Hematopoietic multipotent progenitor cell treated with erythropoietin and hydrocortisone succinate and interleukin-3 and kit ligand, for 8 days (in vitro differentiated cells): ENCODE results near the gene IVNS1ABP.
A peak's percentile ranks its signal among the peaks of the same experiment; 100 is the strongest.
"Not testable (repeated sequence)": the region's sequence is repeated elsewhere in the genome, so short reads cannot be mapped to it uniquely, and the experiment has no call there.

Source experiments
- DNase-seq: peaks from one replicate; pipeline ENCODE4 v3.0.0-alpha.2; 2015

Gene IVNS1ABP

DNA sequence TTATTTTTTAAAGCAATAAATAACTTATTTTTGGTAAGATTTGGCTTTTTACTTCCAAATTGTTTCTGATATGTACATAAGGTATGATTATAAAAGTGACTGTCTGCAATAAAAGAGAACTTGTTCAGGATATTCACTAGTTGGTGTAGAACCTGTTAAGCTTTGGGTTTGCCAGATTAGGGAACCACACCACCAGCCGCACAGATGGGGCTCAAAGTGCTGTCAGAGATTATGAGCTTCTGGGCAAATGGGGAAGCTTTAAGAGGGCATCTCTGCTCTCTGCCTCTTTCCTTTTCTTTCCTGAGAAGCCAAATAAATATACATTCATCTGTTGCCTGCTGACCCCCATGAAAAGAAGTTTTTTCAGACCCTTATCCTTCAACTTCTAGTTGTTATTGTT, 25.4 kb downstream of the IVNS1ABP start:
- peak; percentile 86 for DNase-seq

DNA sequence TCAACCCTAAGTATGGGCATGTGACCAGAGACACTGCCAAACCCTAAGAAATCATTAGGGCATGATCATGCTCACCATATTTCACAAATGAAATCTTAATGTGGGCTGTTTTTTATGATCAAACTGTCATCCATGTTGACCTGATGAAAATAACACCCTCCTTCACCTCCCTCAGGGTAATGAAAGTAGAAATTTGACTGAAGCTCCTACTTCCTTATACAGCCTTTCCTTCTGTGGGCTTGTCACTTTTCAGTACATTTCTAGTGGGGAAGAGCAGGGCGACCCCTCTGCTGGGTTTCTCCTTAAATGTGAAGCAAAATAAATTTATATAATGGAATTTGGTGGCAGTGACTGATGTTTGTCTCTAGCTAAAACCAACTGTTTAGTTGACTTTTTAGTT, 25.9 kb downstream of the IVNS1ABP start:
- DNase-seq: peak; percentile 43

DNA sequence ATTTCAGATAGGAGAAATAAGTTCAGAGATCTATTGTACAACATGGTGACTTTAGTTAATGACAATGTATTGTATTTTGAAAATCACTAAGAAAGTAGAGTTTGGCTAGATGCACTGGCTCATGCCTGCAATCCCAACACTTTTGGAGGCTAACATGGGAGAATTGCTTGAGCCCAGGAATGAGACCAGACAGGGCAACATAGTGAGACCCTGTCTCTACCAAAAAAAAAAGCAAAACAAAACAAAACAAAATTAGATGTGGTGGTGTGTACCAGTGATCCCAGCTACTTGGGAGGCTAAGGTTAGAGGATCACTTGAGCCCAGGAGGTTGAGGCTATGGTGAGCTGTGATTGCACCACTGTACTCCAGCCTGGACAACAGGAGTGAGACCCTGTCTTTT, 27.2 kb downstream of the IVNS1ABP start:
- DNase-seq: no peak

DNA sequence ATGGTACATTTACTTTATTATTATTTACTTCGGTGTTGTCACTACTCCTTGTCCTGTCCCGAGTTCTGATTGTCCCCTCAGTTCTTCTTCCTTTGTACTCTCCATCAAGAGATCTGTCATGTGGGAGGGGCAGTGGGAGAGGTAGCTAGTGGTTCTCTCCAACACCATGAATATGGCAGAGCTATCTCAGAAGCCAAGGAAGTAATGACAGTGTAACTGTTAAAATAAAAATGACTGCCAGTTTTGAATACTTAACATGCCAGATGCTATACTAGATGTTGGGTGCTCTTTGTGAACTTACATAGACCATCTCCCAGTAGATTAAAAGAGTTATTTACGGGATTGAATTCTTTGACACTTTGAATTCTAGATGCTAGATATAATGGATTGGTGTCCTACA, 28.6 kb downstream of the IVNS1ABP start:
- DNase-seq: no peak

DNA sequence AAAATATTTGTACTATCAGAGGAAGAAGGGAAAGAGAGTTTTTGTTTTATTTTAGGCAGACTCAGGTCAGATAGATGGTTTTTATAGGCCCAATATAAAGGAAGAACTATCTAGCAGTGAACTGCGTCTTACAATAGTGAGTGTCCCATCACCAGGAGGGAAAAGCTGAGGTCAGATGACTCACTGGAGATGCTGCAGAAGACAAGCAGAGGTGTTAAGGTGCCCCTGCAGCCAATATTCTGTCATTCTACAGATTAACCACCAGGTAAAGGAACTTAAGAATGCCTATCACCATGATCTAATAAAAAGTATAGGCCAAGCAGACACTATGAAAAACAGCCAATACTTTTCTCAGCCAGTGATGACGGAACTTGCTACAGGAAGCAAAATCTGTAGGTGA, 29.6 kb downstream of the IVNS1ABP start:
- DNase-seq: no peak

DNA sequence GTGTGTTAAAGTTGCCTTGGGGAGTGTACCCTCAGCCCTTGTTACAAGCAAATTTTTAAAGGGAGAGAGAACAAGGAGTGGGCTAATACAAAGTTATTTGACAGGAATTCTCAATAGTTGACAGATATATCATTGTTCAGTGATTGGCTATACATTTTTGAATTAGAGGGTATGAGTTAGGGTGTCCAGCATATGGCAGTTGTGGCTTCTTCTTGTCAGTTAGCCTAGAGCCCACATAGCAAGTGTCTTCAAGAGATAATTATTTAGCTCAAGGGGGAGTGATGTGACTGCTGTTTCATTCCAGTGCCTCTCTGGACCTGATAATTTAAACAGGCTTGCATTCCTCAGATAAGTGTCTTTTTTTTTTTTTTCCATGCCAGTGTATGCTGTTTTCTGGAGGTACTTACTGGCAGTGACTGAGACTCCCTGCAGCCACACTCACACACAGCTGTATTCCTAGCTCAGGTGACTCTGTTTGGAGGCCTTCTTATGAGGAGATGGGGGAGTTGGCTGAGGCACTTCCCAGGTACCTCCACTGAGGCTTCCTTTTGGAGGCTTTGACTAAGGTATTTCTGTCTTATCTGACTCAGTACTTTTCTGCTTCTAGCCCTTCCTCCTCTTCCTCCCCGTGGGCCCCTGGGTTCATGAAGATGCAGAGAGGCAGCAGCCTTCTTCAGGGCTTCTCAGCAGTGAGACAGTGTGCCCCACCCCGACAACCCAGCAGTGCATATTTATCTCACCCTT, 32.3 kb downstream of the IVNS1ABP start:
- peak; percentile 99 for DNase-seq

DNA sequence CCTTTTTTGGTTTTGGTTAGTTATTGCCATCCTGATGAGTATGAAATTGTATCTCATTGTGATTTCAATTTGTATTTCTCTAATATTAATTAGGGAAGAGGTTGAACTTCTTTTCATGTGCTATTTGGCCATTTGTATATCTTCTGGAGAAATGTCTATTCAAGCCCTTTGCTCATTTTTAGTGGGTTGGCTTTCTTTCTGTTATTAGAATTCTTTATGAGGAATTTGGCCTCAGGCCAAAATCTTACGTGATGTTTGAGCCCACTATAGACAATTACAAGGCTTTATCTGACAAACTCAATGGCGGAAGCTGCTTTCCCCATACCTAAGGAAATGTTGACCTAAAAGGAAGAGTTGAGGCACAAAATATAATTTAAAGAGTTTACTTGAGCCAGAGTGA, 32.9 kb downstream of the IVNS1ABP start:
- DNase-seq: peak; percentile 85

DNA sequence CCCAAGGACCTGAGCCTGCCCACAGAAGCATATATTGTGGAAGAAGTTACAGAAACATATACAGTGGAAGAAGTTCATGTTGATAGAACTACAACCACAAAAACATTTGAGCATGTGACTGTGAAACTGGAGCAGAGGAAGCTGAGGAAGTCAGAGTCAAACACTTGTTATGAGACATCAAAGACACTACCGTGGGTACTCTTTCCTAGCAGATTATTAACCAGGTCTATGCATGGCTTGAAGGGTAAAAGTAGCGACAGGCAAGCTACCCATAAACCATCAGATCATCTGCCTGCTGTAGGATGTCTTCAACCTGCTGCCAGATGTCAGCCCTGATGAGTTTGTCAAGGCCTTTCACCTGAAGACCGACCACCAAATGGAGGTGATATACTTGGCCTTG, 35.8 kb downstream of the IVNS1ABP start:
- no peak for DNase-seq

DNA sequence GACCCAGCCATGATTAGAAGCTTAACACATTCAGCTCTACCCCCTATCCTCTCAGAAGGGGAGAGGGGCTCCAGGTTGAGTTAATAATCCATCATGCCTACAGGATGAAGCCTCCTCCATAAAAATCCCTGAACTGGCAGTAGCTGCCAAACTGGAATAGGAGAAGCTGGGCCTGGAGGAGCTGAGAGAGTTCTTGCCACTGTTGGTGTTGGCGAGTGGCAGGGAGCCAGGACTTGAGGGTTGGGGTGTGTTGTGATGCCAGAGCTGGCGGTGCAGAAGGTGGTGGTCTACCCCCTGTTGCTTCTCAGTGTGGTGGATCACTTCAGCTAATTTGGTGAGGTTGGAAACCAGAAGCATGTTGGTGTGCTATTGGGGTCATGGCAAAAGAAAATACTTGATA, 36.5 kb downstream of the IVNS1ABP start:
- DNase-seq: no peak

DNA sequence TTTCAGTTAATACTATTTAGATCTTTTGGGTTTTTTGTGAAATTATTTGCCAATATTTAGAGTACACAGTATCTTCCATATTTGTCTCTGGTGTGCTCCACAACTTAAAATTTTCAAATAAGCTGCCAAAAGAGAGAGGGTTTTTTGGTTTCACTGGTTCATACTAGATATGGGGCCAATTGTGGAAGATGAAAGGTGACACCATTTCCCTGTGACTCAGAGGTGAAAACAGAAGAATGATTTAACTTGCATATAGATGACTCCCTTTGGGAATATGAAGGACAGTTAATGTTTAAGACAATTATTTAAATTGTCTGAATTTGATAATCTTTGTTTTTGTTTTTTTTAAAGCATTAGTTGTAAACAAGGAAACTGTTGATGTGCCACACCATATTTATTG, 37.5 kb downstream of the IVNS1ABP start:
- DNase-seq: no peak

DNA sequence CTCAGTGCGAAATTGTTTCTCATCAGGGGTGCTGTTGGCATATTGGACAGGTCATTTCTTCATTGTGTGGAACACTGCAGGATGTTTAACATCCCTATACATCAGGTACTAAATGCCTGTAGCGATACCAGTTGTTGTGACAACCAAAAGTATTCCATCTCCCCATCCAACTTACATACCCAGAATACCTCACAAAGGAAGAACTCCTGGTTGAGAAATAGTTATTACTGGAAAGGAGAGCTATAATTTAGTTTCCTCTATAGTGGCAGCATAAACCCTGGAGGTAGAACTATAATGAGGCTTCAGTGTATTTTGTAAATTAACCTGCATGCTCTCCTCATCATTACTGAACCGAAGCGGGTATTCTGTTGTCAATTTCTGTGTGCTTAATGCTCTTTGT, 45.1 kb downstream of the IVNS1ABP start:
- DNase-seq: no peak

DNA sequence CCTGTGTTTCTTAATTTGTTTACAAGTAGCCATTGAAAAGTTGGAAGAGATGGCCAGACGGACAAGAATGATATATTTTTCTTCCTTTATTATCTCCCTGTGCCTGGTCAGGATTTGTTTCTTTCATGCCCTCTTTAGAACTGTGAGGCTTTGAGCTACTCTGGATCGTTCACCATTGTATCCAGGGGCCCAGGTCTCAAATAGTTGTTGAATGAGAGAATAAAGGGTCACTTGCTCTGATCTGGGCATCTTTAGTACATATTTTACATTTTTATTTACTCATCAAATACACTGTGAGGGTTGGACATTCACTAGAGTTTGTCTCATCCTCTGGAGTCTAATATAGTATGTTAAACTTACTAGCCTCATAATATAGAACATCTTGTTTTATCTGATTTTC, 48.7 kb downstream of the IVNS1ABP start:
- no peak for DNase-seq

DNA sequence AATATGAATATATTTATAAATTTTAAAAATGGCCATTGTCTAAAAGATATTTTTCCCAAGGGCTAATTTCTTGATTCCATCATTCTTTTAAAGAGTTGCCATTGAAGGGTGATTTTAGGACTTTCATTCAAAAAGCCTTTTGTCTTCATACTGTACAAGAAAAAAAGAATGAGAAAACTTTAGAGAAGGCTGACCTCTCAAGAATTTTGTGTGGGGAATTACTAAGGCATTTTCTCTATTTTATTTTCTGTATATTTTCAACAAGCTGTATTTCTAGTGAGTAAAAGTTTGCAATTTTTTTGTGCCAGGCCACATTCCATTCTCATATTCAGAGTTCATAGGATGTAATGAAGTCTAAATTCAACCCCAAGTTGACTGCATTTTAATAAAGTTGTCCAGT, 49.3 kb downstream of the IVNS1ABP start:
- no peak for DNase-seq

DNA sequence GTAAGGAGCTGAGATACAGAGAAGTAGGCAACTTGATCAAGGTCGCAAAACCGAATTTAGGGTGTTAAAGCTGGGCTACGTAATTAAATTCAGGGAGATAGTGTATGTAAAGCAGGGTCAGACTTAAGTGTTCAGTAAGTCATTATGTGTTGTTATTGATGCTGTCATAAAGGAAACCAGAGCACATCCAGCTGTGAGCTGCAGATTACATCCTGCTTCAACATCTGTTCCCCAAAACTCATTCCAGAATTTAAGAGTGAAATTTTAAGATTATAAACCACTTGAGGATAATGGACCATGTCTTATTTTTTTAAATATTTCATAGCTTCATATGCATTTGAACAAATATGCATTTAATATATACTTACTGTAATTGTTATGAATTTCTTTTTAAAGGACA, 49.7 kb downstream of the IVNS1ABP start:
- DNase-seq: no peak

DNA sequence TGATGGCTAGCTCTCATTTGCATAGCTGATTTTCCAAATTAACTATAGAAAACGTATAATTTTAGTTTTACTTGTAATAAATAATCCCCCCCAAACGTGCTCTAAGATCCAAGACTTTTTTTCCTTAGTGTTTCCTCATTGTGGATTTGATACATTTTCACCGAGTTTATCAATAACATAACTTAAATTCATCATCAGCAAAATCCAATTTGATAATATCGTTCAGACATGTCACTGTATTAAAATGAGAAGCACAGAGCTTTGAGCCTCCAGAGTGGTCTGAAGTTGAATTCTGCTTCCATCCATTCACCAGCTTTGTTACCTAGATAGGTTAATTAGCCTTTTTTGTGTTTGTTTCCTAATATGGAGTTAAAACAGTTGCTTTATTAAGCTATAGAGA, 51.7 kb downstream of the IVNS1ABP start:
- no peak for DNase-seq

DNA sequence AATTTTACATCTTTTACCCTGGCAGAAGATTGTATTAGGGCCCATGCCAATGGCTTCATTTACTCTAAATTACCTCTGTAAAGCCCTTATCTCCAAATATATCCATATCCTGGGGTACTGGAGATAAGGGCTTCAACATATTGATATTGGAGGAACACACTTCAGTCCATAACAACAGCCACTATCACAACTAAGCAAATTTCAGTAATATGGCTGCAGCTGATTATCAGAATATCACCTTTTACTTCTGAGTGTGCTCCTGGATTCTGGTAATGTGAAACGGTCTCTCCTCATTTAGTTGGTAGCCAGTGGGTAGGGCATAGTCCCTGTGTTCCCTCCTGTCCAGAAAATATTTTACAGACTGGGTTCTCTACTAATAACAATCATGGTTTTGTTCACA, 53.3 kb downstream of the IVNS1ABP start:
- peak; percentile 67 for DNase-seq

DNA sequence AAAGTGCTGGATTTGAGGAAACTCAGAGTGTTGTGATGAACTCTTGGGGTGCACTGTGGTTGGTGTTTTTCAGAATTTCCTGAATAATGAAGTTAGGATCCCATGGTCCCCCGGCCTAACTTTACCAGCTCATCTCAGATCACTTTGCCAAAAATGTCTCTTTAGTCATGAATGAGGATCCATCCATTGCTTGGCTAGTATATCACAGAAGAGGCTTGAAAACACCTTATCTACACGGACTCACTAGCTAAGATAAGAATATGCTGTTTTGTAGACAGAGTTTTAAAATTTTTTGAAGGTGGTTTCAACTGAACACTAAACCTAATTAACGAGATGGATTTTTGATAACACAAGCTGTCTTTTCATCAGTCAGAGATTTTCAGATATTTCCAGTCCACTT, 53.8 kb downstream of the IVNS1ABP start:
- no peak for DNase-seq

DNA sequence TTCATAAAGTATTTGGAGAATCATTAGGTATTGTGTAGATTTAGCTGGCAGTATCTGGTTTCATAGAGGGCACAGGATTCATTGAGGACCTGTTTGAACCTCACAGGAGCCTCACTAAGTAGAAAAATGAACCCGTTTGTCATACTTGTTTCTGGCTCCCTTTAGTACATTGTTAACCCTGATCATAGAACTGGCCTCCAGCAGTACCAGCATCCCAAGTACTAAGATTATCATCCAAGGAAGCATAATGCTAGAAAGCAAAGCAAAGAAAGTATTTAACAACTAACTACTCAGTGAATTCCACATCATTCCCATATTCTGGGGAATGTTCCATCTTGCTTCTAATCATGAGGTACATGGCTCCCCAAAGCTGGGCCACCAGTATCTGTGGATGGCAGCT, 54.9 kb downstream of the IVNS1ABP start:
- no peak for DNase-seq

DNA sequence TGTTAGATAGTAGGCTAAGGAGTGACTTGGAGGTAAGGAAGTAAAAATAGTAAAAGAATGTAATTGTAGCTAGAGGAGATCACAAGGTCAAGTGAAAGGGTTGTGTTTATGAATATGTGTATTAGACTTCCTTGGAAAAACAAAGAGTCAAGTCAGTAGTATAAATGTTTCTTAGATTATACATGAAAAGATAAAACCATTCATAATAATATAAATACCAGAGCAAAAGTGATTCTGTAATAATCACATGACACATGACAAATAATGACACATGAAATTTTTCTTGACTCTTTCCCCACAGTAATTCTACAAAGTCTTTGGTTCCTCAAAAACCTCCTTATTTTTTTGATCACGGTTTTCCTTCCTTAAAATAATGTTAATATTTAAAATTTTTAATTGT, 56.4 kb downstream of the IVNS1ABP start:
- DNase-seq: no peak

DNA sequence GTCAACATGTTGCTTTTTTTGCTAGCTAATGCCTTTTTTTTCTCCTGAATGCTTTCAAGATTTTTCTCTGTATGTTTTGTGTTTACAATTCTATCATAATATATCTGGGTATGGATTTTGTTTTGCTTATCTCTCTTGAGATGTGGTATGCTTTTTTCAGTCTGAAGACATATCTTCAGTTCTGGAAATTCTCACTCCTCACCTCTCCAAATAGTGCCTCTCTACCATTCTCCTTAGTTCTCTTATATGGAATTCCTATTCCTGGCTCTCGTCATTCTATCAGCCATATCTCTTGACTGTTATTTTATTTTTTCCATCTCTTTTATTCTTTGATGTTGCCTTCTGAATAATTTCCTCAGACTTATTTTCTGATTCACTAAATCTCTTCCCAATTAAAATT, 58.4 kb downstream of the IVNS1ABP start:
- DNase-seq: no peak

DNA sequence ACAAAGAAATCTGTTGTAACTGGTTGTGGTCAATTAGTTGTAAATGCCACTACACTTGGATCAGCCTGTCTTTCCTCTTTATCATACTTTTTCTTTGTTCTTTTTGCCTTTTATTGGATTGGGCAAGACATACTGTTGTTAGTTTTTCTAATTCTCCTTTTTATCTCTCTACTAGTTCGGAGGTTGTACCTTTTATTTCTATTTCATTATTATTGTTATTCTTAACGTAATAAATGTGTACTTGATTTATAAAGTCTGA, 59.2 kb downstream of the IVNS1ABP start:
- no peak for DNase-seq

DNA sequence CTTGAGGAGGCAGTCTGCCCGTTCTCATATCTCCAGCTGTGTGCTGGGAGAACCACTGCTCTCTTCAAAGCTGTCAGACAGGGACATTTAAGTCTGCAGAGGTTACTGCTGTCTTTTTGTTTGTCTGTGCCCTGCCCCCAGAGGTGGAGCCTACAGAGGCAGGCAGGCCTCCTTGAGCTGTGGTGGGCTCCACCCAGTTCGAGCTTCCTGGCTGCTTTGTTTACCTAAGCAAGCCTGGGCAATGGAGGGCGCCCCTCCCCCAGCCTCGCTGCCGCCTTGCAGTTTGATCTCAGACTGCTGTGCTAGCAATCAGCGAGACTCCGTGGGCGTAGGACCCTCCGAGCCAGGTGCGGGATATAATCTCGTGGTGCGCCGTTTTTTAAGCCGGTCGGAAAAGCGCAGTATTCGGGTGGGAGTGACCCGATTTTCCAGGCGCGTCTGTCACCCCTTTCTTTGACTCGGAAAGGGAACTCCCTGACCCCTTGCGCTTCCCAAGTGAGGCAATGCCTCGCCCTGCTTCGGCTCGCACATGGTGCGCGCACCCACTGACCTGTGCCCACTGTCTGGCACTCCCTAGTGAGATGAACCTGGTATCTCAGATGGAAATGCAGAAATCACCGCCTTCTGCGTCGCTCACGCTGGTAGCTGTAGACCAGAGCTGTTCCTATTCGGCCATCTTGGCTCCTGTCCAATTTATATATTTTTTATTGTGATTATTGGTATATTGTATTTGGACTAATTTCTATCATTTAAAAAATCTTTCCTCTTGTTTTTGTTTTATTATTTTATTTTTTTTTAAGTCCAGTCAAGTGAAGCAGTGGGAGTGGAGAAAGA, 59.7 kb downstream of the IVNS1ABP start:
- DNase-seq: not testable (repeated sequence)

DNA sequence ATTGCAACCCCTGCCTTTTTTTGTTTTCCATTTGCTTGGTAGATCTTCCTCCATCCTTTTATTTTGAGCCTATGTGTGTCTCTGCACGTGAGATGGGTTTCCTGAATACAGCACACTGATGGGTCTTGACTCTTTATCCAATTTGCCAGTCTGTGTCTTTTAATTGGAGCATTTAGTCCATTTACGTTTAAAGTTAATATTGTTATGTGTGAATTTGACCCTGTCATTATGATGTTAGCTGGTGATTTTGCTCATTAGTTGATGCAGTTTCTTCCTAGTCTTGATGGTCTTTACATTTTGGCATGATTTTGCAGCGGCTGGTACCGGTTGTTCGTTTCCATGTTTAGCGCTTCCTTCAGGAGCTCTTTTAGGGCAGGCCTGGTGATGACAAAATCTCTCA, 61.4 kb downstream of the IVNS1ABP start:
- not testable (repeated sequence) for DNase-seq

DNA sequence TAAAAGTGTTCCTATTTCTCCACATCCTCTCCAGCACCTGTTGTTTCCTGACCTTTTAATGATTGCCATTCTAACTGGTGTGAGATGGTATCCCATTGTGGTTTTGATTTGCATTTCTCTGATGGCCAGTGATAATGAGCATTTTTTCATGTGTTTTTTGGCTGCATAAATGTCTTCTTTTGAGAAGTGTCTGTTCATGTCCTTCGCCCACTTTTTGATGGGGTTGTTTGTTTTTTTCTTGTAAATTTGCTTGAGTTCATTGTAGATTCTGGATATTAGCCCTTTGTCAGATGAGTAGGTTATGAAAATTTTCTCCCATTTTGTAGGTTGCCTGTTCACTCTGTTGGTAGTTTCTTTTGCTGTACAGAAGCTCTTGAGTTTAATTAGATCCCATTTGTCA, 64.6 kb downstream of the IVNS1ABP start:
- DNase-seq: not testable (repeated sequence)

DNA sequence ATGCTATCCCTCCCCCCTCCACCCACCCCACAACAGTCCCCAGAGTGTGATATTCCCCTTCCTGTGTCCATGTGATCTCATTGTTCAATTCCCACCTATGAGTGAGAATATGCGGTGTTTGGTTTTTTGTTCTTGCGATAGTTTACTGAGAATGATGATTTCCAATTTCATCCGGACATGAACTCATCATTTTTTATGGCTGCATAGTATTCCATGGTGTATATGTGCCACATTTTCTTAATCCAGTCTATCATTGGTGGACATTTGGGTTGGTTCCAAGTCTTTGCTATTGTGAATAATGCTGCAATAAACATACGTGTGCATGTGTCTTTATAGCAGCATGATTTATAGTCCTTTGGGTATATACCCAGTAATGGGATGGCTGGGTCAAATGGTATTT, 65.1 kb downstream of the IVNS1ABP start:
- DNase-seq: not testable (repeated sequence)
